DMS114 treated with DMSO at 0.1 percent for 48 hours (cell line): Measurements from ENCODE around the gene NONO.
"Not testable (repeated sequence)": the region's sequence is repeated elsewhere in the genome, so short reads cannot be mapped to it uniquely, and the experiment has no call there.

Source experiments
- DNase-seq: peaks from one replicate; lab custom pipeline; 2025; ENCODE audit not compliant: unreplicated experiment; lab: John Stamatoyannopoulos, UW

NONO gene

GRCh38 chrX:71282514-71283402 lies 677 bp upstream of the NONO start:
- no peak for DNase-seq

- DNase-seq: no peak
Observed at GRCh38 chrX:71285929-71286328, 2.5 kb downstream of the NONO start.

GRCh38 chrX:71291381-71291780 lies 7.9 kb downstream of the NONO start:
- no peak for DNase-seq

GRCh38 chrX:71292669-71293365 lies 9.4 kb downstream of the NONO start:
- no peak for DNase-seq

- DNase-seq: no peak
Observed at GRCh38 chrX:71296806-71297205, 13.4 kb downstream of the NONO start.

GRCh38 chrX:71298119-71298518 lies 14.7 kb downstream of the NONO start:
- no peak for DNase-seq

GRCh38 chrX:71300064-71300463 lies 16.6 kb downstream of the NONO start:
- not testable (repeated sequence) for DNase-seq

- not testable (repeated sequence) for DNase-seq
Observed at GRCh38 chrX:71300495-71300894, 17.1 kb downstream of the NONO start.

GRCh38 chrX:71301195-71301924 lies 17.9 kb downstream of the NONO start, which contains the start of gene ITGB1BP2:
ITGB1BP2 (plus strand) TSS chrX:71301750; CDS start chrX:71301807, 57 bp downstream.
- DNase-seq: peak; percentile 8

GRCh38 chrX:71302461-71303213 lies 19.2 kb downstream of the NONO start:
- DNase-seq: no peak

- no peak for DNase-seq
Observed at GRCh38 chrX:71304561-71304960, 21.1 kb downstream of the NONO start.

- DNase-seq: no peak
Observed at GRCh38 chrX:71315917-71316316, 32.5 kb downstream of the NONO start.

GRCh38 chrX:71316959-71317358 lies 33.5 kb downstream of the NONO start:
- not testable (repeated sequence) for DNase-seq

GRCh38 chrX:71320126-71320525 lies 36.7 kb downstream of the NONO start:
- no peak for DNase-seq

GRCh38 chrX:71321731-71322130 lies 38.3 kb downstream of the NONO start:
- DNase-seq: no peak

- not testable (repeated sequence) for DNase-seq
Observed at GRCh38 chrX:71324452-71324851, 41.0 kb downstream of the NONO start.

- no peak for DNase-seq
Observed at GRCh38 chrX:71326394-71326793, 43.0 kb downstream of the NONO start.

- not testable (repeated sequence) for DNase-seq
Observed at GRCh38 chrX:71349151-71349665, 65.8 kb downstream of the NONO start.

GRCh38 chrX:71349867-71350266 lies 66.4 kb downstream of the NONO start:
- not testable (repeated sequence) for DNase-seq
